Mesodermal cell (in vitro differentiated cells): Measurements from ENCODE around the gene PRKCI. TPM values are rescaled to one million over a fixed set of nuclear protein-coding genes. Genes with fewer than 3 reads are reported as not detected.
A peak's percentile ranks its signal among the peaks of the same experiment; 100 is the strongest.
"Not testable (repeated sequence)": the region's sequence is repeated elsewhere in the genome, so short reads cannot be mapped to it uniquely, and the experiment has no call there.

Experiments used
- H3K27ac ChIP-seq: 2 replicates; pipeline ENCODE4 v1.7.0; 2013; ENCODE audit warnings: mild to moderate bottlenecking, low read depth, low read length, moderate library complexity; ENCODE audit not compliant: severe bottlenecking
- H3K36me3 ChIP-seq: 2 replicates; pipeline ENCODE4 v1.7.1; 2013; ENCODE audit warnings: mild to moderate bottlenecking, low read length, moderate library complexity; ENCODE audit not compliant: control insufficient read depth, insufficient read depth
- H3K4me1 ChIP-seq: one replicate; pipeline ENCODE4 v1.7.1; 2013; ENCODE audit warnings: mild to moderate bottlenecking, low read length; ENCODE audit not compliant: insufficient read depth, control insufficient read depth, poor library complexity, severe bottlenecking
- H3K4me3 ChIP-seq: 2 replicates; pipeline ENCODE4 v1.7.0; 2013; ENCODE audit warnings: low read length, control low read depth, mild to moderate bottlenecking; ENCODE audit not compliant: insufficient read depth, poor library complexity, severe bottlenecking; ENCODE audit errors: extremely low read depth
- H3K9me3 ChIP-seq: 2 replicates; pipeline ENCODE4 v1.7.1; 2013; ENCODE audit warnings: mild to moderate bottlenecking, low read length, moderate library complexity; ENCODE audit not compliant: control insufficient read depth
- WGBS, 2 experiments: methylation state at CpG; one replicate each; pipeline ENCODE4 v1.1.5; 2013; ENCODE audit warnings: missing lambda C conversion rate in 2 of 2; ENCODE audit not compliant: insufficient coverage in 2 of 2; 5-methylcytosine and 5-hydroxymethylcytosine counted together
- polyA plus RNA-seq, 2 experiments: library from polyadenylated mRNA; stranded (reverse); fragments of 50-300 nt; gene quantifications; one replicate each; pipeline ENCODE4 v1.2.3, GENCODE V29; 2013

Gene PRKCI
- polyA plus RNA-seq (2013, experiment 1 of 2) = 33.8 TPM
- 36.1 TPM for polyA plus RNA-seq (2013, experiment 2 of 2)

DNA sequence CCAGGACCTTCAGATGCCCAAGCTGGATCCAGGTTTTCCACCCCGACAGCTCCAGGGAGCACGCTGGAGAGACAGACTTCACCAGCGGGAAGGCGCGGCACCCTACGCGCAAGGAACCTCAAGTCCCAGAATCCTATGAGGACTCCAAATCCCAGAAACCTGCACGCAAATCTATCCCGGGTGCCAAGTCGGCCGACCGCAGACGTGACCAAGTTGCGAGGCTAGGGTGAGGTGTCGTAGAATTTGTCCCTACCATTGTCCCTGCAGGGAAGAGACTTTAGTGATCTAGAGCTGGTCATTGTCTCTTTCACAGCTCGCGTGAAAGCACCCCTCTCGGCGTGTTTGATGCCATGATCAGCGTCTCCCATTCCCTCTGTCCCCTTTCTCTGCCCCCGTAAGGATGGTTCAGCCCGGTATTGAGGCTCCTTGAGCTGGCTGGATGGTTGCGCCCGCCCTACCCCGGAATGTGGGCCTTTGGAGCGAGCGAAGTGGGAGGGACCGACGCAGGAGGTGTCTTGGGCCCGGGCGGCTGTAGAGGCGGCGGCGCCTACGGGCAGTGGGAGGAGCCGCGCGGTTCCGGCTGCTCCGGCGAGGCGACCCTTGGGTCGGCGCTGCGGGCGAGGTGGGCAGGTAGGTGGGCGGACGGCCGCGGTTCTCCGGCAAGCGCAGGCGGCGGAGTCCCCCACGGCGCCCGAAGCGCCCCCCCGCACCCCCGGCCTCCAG lies at the start of gene PRKCI:
PRKCI (plus strand) TSS at position 501 of the 723 bp plus-strand sequence. CDS start 246 bp downstream, outside the sequence.
- peak within 1 kb of the TSS; percentile 98 for H3K27ac ChIP-seq
- peak within 1 kb of the TSS; percentile 70 for H3K4me3 ChIP-seq
- WGBS, 2 experiments = 0 to 1% methylated on average over 38 to 45 of the region's 60 CpGs
- no peaks in the 10 kb centered on the region for H3K4me1 ChIP-seq
- H3K36me3 ChIP-seq = peaks cover 5% of the 10 kb centered on the region
- H3K9me3 ChIP-seq = no peaks in the 10 kb centered on the region

- 100% methylated on average over 1 of the region's 3 CpGs; no CpG with 5 or more reads in 1 of the 2 experiments for WGBS, 2 experiments
Observed at GRCh38 chr3:170178651-170179050, 43.6 kb upstream of the PRKCI start.

GRCh38 chr3:170179432-170179831 lies 42.8 kb upstream of the PRKCI start:
- Histone ChIP-seq H3K9me3 (no peaks in the 10 kb centered on the region), H3K4me3 (no peak overlapping the region), H3K27ac (no peak overlapping the region), H3K36me3 (peaks cover 42% of the 10 kb centered on the region), H3K4me1 (peaks cover 6% of the 10 kb centered on the region)
- WGBS, 2 experiments = no CpG with 5 or more reads among the region's 1 CpG

More at GRCh38 chr3:170178651-170179050, 43.6 kb upstream of the PRKCI start:
- Histone ChIP-seq H3K4me1 (peaks cover 6% of the 10 kb centered on the region), H3K36me3 (peaks cover 48% of the 10 kb centered on the region), H3K9me3 (no peaks in the 10 kb centered on the region), H3K27ac (no peak overlapping the region), H3K4me3 (no peak overlapping the region)

GRCh38 chr3:170180079-170180907 lies 41.9 kb upstream of the PRKCI start:
- Histone ChIP-seq H3K27ac (peak overlapping the region; percentile 81), H3K36me3 (peaks cover 35% of the 10 kb centered on the region), H3K9me3 (no peaks in the 10 kb centered on the region), H3K4me3 (peak overlapping the region; percentile 90), H3K4me1 (peaks cover 6% of the 10 kb centered on the region)
- 31 to 32% methylated on average over 8 to 9 of the region's 16 CpGs for WGBS, 2 experiments

- WGBS, 2 experiments = 0% methylated on average over 49 to 57 of the region's 71 CpGs
- H3K27ac ChIP-seq = peak within 1 kb of the TSS; percentile 81
Observed at GRCh38 chr3:170180908-170181885, 41.0 kb upstream of the PRKCI start, which contains the start of gene PHC3. TSS of gene PHC3 (minus strand) at chr3:170181733. CDS start at chr3:170181715, 18 bp downstream.

GRCh38 chr3:170189398-170190256 lies 32.6 kb upstream of the PRKCI start:
- H3K4me1 ChIP-seq = peaks cover 7% of the 10 kb centered on the region
- 92 to 93% methylated on average over 4 of the region's 4 CpGs for WGBS, 2 experiments
- H3K9me3 ChIP-seq = no peaks in the 10 kb centered on the region
- no peak overlapping the region for H3K27ac ChIP-seq
- H3K36me3 ChIP-seq = no peaks in the 10 kb centered on the region
- no peak overlapping the region for H3K4me3 ChIP-seq

More at GRCh38 chr3:170180908-170181885, 41.0 kb upstream of the PRKCI start, which contains the start of gene PHC3:
- Histone ChIP-seq H3K4me1 (peaks cover 6% of the 10 kb centered on the region), H3K36me3 (peaks cover 26% of the 10 kb centered on the region), H3K4me3 (peak within 1 kb of the TSS; percentile 90), H3K9me3 (no peaks in the 10 kb centered on the region)

DNA sequence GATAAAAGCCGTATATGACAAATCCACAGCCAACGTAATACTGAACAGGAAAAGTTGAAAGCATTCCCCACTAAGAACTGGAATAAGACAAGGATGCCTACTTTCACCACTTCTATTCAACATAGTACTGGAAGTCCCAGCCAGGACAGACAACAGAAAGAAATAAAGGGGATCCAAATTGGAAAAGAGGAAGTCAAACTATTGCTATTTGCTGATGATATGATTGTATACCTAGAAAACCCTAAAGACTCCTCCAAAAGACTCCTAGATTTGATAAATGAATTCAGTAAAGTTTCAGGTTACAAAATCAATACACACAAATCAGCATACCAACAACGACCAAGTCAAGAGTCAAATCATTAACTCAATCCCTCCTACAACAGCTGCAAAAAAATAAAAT lies 26.5 kb upstream of the PRKCI start:
- H3K27ac ChIP-seq, H3K36me3 ChIP-seq, H3K9me3 ChIP-seq, H3K4me3 ChIP-seq, H3K4me1 ChIP-seq: not testable (repeated sequence)
- no CpG with 5 or more reads among the region's 3 CpGs for WGBS, 2 experiments

DNA sequence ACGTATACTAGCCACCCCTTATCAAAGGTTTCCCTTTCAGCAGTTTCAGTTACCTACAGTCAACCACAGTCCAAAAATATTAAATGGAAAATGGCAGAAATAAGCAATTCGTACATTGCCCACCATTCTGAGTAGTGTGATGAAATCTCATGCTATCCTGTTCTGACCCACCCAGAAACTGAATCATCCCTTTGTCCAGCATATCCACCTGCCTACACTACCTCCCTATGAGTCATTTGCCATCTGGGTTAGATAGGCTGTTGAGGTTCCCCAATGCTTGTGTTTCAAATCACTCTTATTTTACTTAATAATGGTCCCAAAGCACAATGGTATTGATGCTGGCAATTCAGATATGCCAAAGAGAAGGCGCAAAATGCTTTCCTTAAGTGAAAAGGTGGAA lies 25.4 kb upstream of the PRKCI start:
- no peaks in the 10 kb centered on the region for H3K36me3 ChIP-seq
- H3K27ac ChIP-seq = no peak overlapping the region
- H3K9me3 ChIP-seq = no peaks in the 10 kb centered on the region
- WGBS, 2 experiments = 100% methylated on average over 1 of the region's 3 CpGs
- no peaks in the 10 kb centered on the region for H3K4me1 ChIP-seq
- no peak overlapping the region for H3K4me3 ChIP-seq

- peaks cover 9% of the 10 kb centered on the region for H3K4me1 ChIP-seq
- no peaks in the 10 kb centered on the region for H3K36me3 ChIP-seq
- H3K27ac ChIP-seq = no peak overlapping the region
- no peak overlapping the region for H3K4me3 ChIP-seq
- no peaks in the 10 kb centered on the region for H3K9me3 ChIP-seq
Observed at GRCh38 chr3:170200987-170201386, 21.2 kb upstream of the PRKCI start.
